IPS-20b (cell line): ENCODE results near the gene DGLUCY.
"Not testable (repeated sequence)": the region's sequence is repeated elsewhere in the genome, so short reads cannot be mapped to it uniquely, and the experiment has no call there.

Experiments used
- H3K27ac ChIP-seq: one replicate; pipeline ENCODE4 v1.5.1; 2013; ENCODE audit warnings: low read length
- H3K27me3 ChIP-seq: 2 replicates; pipeline ENCODE4 v1.6.1; 2013; ENCODE audit warnings: mild to moderate bottlenecking, low read length, inconsistent platforms; ENCODE audit not compliant: insufficient read depth
- H3K36me3 ChIP-seq: 2 replicates; pipeline ENCODE4 v1.6.1; 2013; ENCODE audit warnings: low read depth, mild to moderate bottlenecking, inconsistent platforms, low read length, moderate library complexity; ENCODE audit not compliant: insufficient read depth
- H3K4me1 ChIP-seq: 2 replicates; pipeline ENCODE4 v1.6.1; 2013; ENCODE audit warnings: mild to moderate bottlenecking, control low read depth, inconsistent platforms, low read length, moderate library complexity; ENCODE audit not compliant: insufficient read depth
- H3K4me3 ChIP-seq: 2 replicates; pipeline ENCODE4 v1.5.1; 2013; ENCODE audit warnings: mild to moderate bottlenecking, low read length, inconsistent platforms
- H3K9ac ChIP-seq: 2 replicates; pipeline ENCODE4 v1.6.1; 2013; ENCODE audit warnings: low read depth, mild to moderate bottlenecking, inconsistent platforms, low read length, moderate library complexity
- H3K9me3 ChIP-seq: 2 replicates; pipeline ENCODE4 v1.6.1; 2013; ENCODE audit warnings: mild to moderate bottlenecking, low read depth, low read length, inconsistent platforms; ENCODE audit not compliant: insufficient read depth

DGLUCY gene, protein sequence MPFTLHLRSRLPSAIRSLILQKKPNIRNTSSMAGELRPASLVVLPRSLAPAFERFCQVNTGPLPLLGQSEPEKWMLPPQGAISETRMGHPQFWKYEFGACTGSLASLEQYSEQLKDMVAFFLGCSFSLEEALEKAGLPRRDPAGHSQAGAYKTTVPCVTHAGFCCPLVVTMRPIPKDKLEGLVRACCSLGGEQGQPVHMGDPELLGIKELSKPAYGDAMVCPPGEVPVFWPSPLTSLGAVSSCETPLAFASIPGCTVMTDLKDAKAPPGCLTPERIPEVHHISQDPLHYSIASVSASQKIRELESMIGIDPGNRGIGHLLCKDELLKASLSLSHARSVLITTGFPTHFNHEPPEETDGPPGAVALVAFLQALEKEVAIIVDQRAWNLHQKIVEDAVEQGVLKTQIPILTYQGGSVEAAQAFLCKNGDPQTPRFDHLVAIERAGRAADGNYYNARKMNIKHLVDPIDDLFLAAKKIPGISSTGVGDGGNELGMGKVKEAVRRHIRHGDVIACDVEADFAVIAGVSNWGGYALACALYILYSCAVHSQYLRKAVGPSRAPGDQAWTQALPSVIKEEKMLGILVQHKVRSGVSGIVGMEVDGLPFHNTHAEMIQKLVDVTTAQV

DNA sequence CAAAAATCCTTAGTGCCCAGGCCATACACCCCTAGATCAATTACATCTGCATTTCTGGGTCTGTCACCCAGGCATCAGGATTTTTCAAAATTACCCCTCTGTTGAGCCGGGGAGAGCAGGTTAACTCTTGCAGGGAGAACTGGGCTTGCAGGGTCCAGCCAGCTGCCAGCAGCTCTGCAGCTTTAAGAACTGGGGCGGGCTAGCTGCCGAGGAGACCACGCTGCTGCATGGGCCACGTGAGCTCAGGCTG, at the start of gene DGLUCY:
Gene DGLUCY, plus strand, starts transcription at position 245 of the 250 bp plus-strand sequence. CDS start 46,222 bp downstream, outside the sequence.
- peak within 1 kb of the TSS; percentile 35 for H3K27ac ChIP-seq
- no peaks in the 10 kb centered on the region for H3K27me3 ChIP-seq
- H3K9ac ChIP-seq, result peak within 1 kb of the TSS; percentile 78

DNA sequence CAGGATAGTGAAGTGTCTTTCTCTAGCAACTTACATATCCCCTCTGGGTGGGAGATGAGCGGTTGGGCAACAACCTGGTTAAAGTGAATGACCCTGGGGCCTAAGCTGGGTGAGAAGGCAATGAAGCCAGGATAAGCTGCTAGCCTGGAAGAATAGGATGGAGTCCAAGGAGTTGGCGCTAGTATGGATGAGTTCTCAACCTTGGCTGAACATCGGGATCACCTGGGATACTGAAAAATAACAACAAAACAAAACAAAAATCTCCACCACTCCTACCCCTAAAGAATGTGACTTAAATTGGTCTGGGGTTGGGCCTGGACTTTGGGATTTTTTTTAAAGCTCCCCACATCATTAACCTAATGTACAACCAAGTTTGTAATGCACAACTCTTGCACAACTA, 48.6 kb upstream of the DGLUCY start:
- Histone ChIP-seq H3K27ac (no peak overlapping the region), H3K9me3 (no peaks in the 10 kb centered on the region), H3K4me1 (no peaks in the 10 kb centered on the region), H3K4me3 (no peak overlapping the region), H3K36me3 (no peaks in the 10 kb centered on the region), H3K27me3 (no peaks in the 10 kb centered on the region), H3K9ac (no peak overlapping the region)

More for the DNA sequence above, at the start of gene DGLUCY:
- Histone ChIP-seq H3K9me3 (no peaks in the 10 kb centered on the region), H3K36me3 (no peaks in the 10 kb centered on the region), H3K4me1 (peaks cover 34% of the 10 kb centered on the region), H3K4me3 (peak within 1 kb of the TSS; percentile 63)

DNA sequence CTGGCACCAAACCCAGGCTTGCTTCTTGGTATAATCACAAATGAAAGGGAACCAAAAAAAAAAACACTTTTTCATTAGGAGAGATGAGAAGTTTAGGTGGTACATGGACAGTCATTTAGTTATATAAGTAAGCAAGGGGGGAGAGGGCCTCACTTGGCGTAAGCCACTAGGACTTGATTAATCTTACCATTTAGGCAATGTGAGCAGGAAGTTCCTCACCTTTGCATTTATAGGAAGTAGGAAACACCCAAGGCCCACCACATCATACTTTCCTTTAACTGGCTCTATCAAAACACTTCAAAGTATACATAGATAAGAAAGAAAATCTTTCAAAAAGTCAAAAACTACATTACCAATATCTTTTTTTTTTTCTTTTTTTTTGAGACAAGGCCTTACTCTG, 46.7 kb upstream of the DGLUCY start:
- H3K9ac ChIP-seq, result no peak overlapping the region
- H3K9me3 ChIP-seq, result no peaks in the 10 kb centered on the region
- H3K36me3 ChIP-seq, result no peaks in the 10 kb centered on the region
- H3K4me3 ChIP-seq, result no peak overlapping the region
- H3K4me1 ChIP-seq, result no peaks in the 10 kb centered on the region
- no peak overlapping the region for H3K27ac ChIP-seq
- H3K27me3 ChIP-seq, result no peaks in the 10 kb centered on the region

DNA sequence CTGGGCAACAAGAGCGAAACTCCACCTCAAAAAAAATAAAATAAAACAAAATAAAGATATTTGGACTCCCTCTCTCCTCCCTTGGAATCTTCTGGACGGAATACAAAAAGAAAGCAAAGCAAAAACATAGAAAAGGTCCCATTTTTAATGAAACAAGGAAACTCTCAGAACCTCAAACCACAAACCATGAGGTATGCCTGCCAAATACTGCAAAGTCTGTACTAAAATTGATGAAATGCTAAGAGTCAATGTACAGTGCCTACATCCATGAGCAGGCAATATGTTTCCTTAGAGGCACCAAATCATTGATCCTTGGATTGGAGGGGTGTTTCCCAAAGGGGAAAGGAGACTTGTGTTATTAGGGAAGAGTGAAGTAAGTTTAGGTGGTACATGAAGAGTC, 45.2 kb upstream of the DGLUCY start:
- no peak overlapping the region for H3K27ac ChIP-seq
- H3K36me3 ChIP-seq, result no peaks in the 10 kb centered on the region
- no peaks in the 10 kb centered on the region for H3K27me3 ChIP-seq
- no peak overlapping the region for H3K9ac ChIP-seq
- no peaks in the 10 kb centered on the region for H3K9me3 ChIP-seq
- no peaks in the 10 kb centered on the region for H3K4me1 ChIP-seq
- no peak overlapping the region for H3K4me3 ChIP-seq

DNA sequence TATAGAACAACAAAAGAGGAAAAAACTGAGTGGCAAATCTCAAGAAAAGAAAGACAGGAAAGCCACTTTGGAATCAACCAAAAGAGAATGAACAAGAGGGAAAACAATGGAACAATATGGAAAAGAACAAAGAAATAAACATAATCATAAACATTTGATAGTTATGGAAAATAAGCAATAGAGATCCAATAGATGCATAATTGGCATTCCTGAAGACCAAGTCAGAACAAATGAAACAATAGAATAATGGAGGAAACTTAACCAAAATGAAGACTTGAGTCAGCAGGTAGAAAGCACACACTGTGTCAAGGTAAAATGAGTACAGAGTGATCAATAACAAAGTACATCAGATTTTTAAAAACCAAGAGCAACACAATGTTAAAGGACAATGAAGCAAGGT, 43.3 kb upstream of the DGLUCY start:
- no peak overlapping the region for H3K9ac ChIP-seq
- no peaks in the 10 kb centered on the region for H3K36me3 ChIP-seq
- H3K27ac ChIP-seq, result no peak overlapping the region
- H3K4me3 ChIP-seq, result no peak overlapping the region
- H3K9me3 ChIP-seq, result no peaks in the 10 kb centered on the region
- H3K27me3 ChIP-seq, result no peaks in the 10 kb centered on the region
- no peaks in the 10 kb centered on the region for H3K4me1 ChIP-seq

DNA sequence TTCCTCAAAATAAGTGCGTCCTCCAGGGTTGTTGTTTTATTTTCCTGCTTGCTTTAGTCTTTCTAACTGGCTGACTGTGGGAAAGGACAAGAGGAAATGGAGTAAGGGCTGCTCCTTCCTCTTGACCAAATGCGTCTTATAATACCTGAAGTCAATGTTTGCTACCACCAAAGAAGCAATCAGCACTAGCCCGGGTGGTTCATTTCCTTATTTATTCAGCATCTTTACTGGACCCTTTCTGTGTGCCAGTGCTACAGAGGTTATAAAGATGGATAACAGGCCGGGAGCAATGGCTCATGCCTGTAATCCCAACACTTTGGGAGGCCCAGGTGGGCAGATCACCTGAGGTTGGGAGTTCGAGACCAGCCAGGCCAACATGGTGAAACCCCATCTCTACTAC, 38.3 kb upstream of the DGLUCY start:
- peaks cover 5% of the 10 kb centered on the region; the same call in 1 of the 2 replicates for H3K4me1 ChIP-seq
- no peak overlapping the region for H3K4me3 ChIP-seq
- no peaks in the 10 kb centered on the region for H3K27me3 ChIP-seq
- no peak overlapping the region for H3K27ac ChIP-seq
- H3K9ac ChIP-seq, result no peak overlapping the region
- no peaks in the 10 kb centered on the region for H3K9me3 ChIP-seq
- H3K36me3 ChIP-seq, result no peaks in the 10 kb centered on the region

DNA sequence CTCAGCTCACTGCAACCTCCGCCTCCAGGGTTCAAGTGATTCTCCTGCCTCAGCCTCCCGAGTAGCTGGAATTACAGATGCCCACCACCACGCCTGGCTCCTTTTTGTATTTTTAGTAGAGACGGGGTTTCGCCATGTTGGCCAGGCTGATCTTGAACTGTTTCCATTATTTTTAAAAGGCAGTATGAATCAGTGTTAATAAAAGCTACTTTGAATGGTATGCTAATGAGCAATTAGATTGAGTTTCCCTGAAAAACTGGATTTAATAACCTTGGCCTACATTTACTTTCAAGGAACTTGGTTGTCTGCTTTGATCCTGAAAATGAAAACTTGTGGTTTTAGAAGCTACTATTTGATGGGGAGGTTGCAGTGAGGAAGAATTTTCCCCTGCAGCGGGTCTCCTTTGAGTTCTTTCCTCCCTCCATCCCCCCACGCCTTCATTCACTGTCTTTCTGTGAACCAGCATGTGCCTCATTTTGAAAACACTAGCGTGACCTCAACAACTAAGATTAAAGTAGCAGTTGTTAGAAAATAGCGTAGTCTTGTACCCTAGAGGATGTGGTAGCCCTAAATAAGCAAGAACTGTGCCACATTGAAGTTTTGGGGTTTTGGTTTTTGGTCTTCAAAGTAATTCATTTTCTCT, 35.7 kb upstream of the DGLUCY start:
- no peaks in the 10 kb centered on the region for H3K9me3 ChIP-seq
- no peak overlapping the region for H3K27ac ChIP-seq
- H3K9ac ChIP-seq, result peak overlapping the region; percentile 34; the same call in 1 of the 2 replicates
- peaks cover 5% of the 10 kb centered on the region; the same call in 1 of the 2 replicates for H3K4me1 ChIP-seq
- no peak overlapping the region for H3K4me3 ChIP-seq
- no peaks in the 10 kb centered on the region for H3K27me3 ChIP-seq
- H3K36me3 ChIP-seq, result no peaks in the 10 kb centered on the region

DNA sequence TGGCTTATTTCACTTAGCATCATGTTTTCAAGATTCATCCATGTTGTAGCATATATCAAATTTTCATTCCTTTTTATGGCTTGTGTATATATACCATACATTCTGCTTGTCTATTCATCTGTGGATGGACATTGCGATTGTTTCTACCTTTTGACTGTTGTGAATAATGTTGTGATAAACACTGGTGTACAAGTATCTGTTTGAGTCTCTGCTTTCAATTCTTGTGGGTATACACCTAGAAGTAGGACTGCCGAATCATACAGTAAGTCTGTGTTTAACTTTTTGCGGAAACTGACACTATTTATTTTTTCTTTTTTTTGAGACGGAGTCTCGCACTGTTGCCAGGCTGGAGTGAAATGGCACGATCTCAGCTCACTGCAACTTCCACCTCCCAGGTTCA, 33.8 kb upstream of the DGLUCY start:
- Histone ChIP-seq H3K4me3 (no peak overlapping the region), H3K9ac (no peak overlapping the region), H3K36me3 (no peaks in the 10 kb centered on the region), H3K9me3 (no peaks in the 10 kb centered on the region), H3K27me3 (no peaks in the 10 kb centered on the region), H3K27ac (no peak overlapping the region), H3K4me1 (peaks cover 5% of the 10 kb centered on the region; the same call in 1 of the 2 replicates)

DNA sequence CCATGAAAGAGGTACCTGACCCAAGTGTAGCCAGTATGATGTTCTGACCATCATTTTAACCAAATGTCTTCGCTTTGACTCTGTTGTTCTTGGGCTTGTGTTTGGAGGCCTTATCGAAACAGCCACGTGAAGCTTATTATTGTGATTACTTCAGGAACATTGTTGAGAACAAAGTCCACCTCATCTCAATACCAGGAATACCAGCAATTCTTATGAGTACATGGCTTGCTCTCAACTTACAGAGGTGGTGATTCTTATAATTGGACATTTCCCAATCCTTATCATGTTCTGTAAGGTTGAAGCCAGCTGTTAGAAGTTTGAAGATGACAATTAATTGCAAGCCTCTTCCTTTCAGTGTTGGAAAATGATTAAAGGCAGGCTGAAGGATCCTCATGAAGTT, 31.6 kb upstream of the DGLUCY start:
- no peak overlapping the region for H3K9ac ChIP-seq
- H3K36me3 ChIP-seq, result no peaks in the 10 kb centered on the region
- H3K27me3 ChIP-seq, result no peaks in the 10 kb centered on the region
- H3K4me3 ChIP-seq, result no peak overlapping the region
- no peaks in the 10 kb centered on the region for H3K9me3 ChIP-seq
- no peak overlapping the region for H3K27ac ChIP-seq
- peaks cover 5% of the 10 kb centered on the region; the same call in 1 of the 2 replicates for H3K4me1 ChIP-seq

DNA sequence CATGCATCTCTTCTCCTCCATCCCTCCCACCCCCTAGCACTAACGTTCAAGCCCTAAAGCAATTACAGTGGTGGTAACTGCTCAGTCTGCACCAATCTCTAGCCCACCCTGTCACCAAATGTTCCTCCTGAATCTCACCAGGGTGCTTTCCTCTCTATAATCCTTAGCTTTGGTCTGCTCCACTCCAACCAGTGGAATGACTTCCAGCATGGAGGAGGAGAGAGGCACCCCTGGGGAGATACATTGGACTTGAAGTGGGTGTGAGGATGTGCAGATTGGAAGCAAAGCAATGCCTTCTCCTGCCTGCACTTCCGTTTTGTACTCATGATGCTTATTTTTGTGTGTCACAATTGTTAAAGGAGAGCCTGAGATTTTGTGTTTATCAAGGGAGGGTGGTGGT, 29.4 kb upstream of the DGLUCY start:
- Histone ChIP-seq H3K27me3 (no peaks in the 10 kb centered on the region), H3K4me1 (no peaks in the 10 kb centered on the region), H3K4me3 (no peak overlapping the region), H3K9me3 (no peaks in the 10 kb centered on the region), H3K27ac (no peak overlapping the region), H3K36me3 (no peaks in the 10 kb centered on the region), H3K9ac (no peak overlapping the region)

DNA sequence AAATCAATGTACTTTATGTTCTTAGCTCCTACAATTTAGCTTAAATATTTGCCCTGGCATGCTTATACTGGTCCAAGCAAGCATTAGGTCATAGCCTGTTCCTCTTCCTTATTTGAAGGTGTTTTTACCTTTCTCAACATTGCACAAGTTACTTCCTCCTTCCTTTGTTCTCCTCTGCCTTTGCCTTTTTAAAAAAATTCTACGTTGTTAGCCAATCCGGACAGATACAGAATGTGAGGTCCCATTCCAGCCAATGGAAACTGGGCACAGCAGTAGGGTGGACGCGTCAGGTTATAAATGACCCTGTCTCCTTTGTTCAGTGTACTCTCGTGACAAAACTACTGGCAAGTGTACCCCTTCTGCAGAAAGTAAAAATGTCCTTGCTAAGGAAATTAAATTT, 26.4 kb upstream of the DGLUCY start:
- H3K9ac ChIP-seq, H3K27ac ChIP-seq: not testable (repeated sequence)

More for the DNA sequence above, 26.4 kb upstream of the DGLUCY start:
- not testable (repeated sequence) for H3K27me3 ChIP-seq, H3K4me3 ChIP-seq, H3K4me1 ChIP-seq, H3K36me3 ChIP-seq, H3K9me3 ChIP-seq
